Measurements from ENCODE around the gene C15orf62.

The C15orf62 gene

DNA sequence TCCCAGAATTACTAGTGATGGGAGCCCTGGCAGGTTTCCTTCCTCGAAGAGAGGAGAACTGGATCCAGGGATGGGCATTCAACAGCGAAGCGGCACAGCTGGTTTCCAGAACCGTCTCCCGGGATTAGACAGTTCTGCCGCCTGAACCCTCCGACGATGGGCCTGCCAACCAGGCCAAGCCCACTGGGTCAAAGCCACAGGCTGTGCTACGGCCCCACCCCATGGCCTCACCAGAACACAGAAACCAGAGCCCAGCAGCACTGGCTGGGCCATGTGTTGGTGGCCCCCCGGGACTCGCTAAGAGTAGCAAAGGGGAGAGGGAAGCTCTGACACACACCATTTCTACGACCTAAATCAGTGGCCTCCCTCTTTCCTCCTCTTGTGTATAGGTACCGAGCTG lies 2.2 kb downstream of the C15orf62 start:
- TF ChIP-seq FOXP2 (optimal IDR thresholded peaks at IDR 0.05; ENCODE audit: borderline replicate concordance, extremely low read depth, extremely low read length, insufficient read depth) = no peak
- no peak for TF ChIP-seq TAF1 (IDR thresholded peaks at IDR 0.05; ENCODE audit: borderline replicate concordance, insufficient read depth, low read length)
- TF ChIP-seq POLR2AphosphoS5 (IDR thresholded peaks at IDR 0.05; ENCODE audit: low read depth, low read length) = no peak
- TF ChIP-seq, protein P1, sequence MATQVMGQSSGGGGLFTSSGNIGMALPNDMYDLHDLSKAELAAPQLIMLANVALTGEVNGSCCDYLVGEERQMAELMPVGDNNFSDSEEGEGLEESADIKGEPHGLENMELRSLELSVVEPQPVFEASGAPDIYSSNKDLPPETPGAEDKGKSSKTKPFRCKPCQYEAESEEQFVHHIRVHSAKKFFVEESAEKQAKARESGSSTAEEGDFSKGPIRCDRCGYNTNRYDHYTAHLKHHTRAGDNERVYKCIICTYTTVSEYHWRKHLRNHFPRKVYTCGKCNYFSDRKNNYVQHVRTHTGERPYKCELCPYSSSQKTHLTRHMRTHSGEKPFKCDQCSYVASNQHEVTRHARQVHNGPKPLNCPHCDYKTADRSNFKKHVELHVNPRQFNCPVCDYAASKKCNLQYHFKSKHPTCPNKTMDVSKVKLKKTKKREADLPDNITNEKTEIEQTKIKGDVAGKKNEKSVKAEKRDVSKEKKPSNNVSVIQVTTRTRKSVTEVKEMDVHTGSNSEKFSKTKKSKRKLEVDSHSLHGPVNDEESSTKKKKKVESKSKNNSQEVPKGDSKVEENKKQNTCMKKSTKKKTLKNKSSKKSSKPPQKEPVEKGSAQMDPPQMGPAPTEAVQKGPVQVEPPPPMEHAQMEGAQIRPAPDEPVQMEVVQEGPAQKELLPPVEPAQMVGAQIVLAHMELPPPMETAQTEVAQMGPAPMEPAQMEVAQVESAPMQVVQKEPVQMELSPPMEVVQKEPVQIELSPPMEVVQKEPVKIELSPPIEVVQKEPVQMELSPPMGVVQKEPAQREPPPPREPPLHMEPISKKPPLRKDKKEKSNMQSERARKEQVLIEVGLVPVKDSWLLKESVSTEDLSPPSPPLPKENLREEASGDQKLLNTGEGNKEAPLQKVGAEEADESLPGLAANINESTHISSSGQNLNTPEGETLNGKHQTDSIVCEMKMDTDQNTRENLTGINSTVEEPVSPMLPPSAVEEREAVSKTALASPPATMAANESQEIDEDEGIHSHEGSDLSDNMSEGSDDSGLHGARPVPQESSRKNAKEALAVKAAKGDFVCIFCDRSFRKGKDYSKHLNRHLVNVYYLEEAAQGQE (IDR thresholded peaks at IDR 0.05; ENCODE audit: insufficient read depth in 1 of 2, low read depth in 2 of 2, low read length in 2 of 2) = no peak
- no peak for TF ChIP-seq SIN3A (IDR thresholded peaks at IDR 0.05; ENCODE audit: borderline replicate concordance, insufficient read depth, low read length)

DNA sequence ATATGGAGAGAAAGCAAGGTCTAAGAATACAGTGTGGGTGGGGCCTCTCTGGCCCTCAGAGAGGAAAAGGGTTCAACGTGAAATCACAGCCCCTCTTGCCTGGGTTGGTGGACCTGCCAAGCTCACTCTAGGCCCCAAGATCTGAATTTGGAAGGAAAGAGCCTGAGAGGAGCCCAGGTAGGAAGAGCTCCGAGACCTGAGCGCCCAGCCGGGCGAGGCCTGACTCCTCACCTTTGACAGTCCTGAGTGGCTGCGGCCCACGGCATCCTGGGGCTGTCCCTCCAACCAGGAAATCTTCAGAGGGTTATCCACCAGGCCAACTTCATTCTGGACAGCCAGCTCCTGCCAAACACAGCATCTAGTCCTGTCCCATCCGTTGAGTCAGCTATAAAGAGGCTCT lies 3.7 kb downstream of the C15orf62 start:
- TF ChIP-seq FOXP2 (optimal IDR thresholded peaks at IDR 0.05; ENCODE audit: borderline replicate concordance, extremely low read depth, extremely low read length, insufficient read depth) (no peak), POLR2AphosphoS5 (IDR thresholded peaks at IDR 0.05; ENCODE audit: low read depth, low read length) (no peak), TAF1 (IDR thresholded peaks at IDR 0.05; ENCODE audit: borderline replicate concordance, insufficient read depth, low read length) (no peak), SIN3A (IDR thresholded peaks at IDR 0.05; ENCODE audit: borderline replicate concordance, insufficient read depth, low read length) (no peak)
- TF ChIP-seq, protein P1 (IDR thresholded peaks at IDR 0.05; ENCODE audit: insufficient read depth in 1 of 2, low read depth in 2 of 2, low read length in 2 of 2) = no peak

DNA sequence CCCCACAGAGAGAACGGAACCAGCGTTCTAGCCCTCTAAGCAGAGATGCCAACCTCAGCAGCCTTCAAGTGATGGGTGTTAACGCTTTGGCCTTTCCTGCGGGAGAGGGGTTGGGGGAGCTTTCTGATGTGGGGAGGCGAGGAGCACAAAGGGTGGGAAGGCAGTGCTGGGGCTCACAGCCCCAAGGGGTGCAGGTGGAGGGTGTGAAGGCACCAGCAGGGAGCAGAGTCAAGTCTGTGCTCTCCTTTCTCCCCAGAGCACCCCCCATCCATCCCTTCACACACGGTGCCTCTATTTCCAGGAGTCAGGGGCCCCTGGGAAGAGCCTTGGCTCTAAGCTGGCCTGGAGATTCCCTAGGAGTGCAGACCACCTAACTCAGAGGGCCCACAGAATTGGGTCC lies 4.1 kb downstream of the C15orf62 start:
- TF ChIP-seq SIN3A (IDR thresholded peaks at IDR 0.05; ENCODE audit: borderline replicate concordance, insufficient read depth, low read length) (no peak), TAF1 (IDR thresholded peaks at IDR 0.05; ENCODE audit: borderline replicate concordance, insufficient read depth, low read length) (no peak), FOXP2 (optimal IDR thresholded peaks at IDR 0.05; ENCODE audit: borderline replicate concordance, extremely low read depth, extremely low read length, insufficient read depth) (no peak), POLR2AphosphoS5 (IDR thresholded peaks at IDR 0.05; ENCODE audit: low read depth, low read length) (no peak)
- TF ChIP-seq, protein P1 (IDR thresholded peaks at IDR 0.05; ENCODE audit: insufficient read depth in 1 of 2, low read depth in 2 of 2, low read length in 2 of 2) = no peak

DNA sequence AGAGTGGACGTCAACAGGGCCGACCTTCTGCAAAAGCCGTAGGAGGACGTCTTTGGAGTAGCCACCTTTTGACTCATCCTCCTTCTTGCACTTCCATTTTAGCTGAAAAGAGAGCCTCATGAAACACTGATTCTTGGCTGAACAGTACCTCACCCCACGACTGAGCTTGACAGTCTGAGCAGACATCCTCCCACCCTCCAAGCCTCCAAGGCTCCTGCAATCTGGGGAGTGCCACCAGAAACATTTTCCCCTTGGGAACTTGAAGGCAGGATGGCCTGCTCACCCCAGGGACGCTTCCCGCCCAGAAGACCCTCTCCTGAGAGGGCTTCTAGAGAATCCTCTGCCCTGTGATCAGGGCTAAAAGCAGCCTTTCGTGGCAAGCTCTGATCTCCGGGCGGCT lies 5.2 kb downstream of the C15orf62 start:
- TF ChIP-seq TAF1 (IDR thresholded peaks at IDR 0.05; ENCODE audit: borderline replicate concordance, insufficient read depth, low read length) (no peak), SIN3A (IDR thresholded peaks at IDR 0.05; ENCODE audit: borderline replicate concordance, insufficient read depth, low read length) (no peak), POLR2AphosphoS5 (IDR thresholded peaks at IDR 0.05; ENCODE audit: low read depth, low read length) (no peak), FOXP2 (optimal IDR thresholded peaks at IDR 0.05; ENCODE audit: borderline replicate concordance, extremely low read depth, extremely low read length, insufficient read depth) (no peak)
- TF ChIP-seq, protein P1 (IDR thresholded peaks at IDR 0.05; ENCODE audit: insufficient read depth in 1 of 2, low read depth in 2 of 2, low read length in 2 of 2) = no peak

Measured in PFSK-1 (cell line).